Measurements from ENCODE around the gene ADAMTS13.

Gene ADAMTS13

GRCh38 chr9:133459476-133460404, 37.6 kb downstream of the ADAMTS13 start, which contains the start of gene CACFD1:
Gene CACFD1 (plus strand): TSS chr9:133459978. CDS start chr9:133460067, 89 bp downstream.
- Histone ChIP-seq H3K27ac (peak within 1 kb of the TSS; percentile 96 to 98), H3K4me3 (peak within 1 kb of the TSS; percentile 94)
- peak; percentile 96 for DNase-seq (ENCODE audit: low spot score)
- no peak for TF ChIP-seq CTCF (IDR thresholded peaks at IDR 0.05)

DNA sequence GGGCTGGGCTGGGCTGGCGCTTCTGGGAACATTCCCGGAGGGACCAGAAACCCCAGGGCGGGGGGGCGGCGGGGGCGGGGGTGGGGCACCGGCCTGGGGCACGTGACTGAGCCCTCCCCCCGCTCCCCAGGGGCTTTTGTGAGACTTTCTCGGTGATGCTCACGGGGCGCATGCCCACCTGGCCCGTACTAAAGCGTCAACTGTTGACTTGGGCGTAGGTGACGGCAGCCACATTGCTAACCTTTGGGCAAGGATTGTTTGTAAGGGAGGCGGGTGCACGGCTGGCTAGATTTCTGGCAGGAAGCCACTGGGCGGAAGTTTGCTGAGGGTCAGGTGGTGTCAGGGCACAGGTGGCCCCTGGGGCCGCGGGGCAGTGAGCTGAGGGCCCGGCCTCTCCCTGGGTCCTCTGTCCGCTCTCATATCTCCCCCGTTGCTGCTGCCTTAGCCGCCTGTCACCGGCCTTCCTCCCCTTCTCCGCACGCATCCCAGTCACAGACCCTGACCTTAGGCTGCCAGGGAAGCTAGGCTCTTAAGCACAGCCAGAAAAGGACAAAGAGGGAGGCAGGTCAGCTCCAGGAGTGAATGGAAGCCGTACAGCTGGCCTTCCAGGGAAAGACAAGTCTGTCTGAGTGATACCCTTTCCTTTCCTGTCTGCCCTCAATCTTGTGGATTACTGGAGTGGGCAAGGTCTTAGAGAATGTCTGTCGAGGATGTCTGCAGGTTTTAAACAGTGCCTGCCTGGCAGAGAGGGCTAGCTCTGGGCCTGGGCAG, 38.4 kb downstream of the ADAMTS13 start:
- Histone ChIP-seq H3K4me3 (peak overlapping the region; percentile 94), H3K27ac (peak overlapping the region; percentile 96 to 98)
- peak; percentile 84 for DNase-seq (ENCODE audit: low spot score)
- no peak for TF ChIP-seq CTCF (IDR thresholded peaks at IDR 0.05)

DNA sequence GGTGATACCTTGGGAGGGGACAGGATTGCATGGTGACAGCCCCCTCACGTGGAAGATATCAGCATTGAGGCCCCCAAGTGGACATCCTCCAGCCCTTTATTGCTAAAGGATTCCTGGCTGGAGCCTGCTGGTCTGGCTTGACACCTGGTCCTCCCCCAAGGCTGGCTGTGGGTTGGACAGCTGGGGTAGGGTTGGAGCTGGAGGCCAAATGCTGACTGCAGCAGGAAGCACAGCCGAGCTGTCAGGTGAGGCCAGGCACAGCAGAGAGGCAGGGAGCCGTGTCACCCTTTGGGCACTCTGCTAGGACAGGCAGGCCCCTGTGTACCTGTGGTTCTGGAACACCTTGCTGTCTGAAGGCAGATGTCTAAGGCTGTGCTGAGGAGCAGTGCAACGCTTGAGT, 39.8 kb downstream of the ADAMTS13 start:
- Histone ChIP-seq H3K4me3 (no peak overlapping the region), H3K27ac (no peak overlapping the region)
- TF ChIP-seq CTCF (IDR thresholded peaks at IDR 0.05) = no peak
- no peak for DNase-seq (ENCODE audit: low spot score)

GRCh38 chr9:133463234-133463863, 41.2 kb downstream of the ADAMTS13 start:
- no peak overlapping the region for H3K27ac ChIP-seq
- H3K4me3 ChIP-seq = no peak overlapping the region
- no peak for DNase-seq (ENCODE audit: low spot score)
- TF ChIP-seq CTCF (IDR thresholded peaks at IDR 0.05) = no peak

GRCh38 chr9:133463864-133464615, 41.9 kb downstream of the ADAMTS13 start:
- Histone ChIP-seq H3K4me3 (no peak overlapping the region), H3K27ac (no peak overlapping the region)
- no peak for DNase-seq (ENCODE audit: low spot score)
- TF ChIP-seq CTCF (IDR thresholded peaks at IDR 0.05) = no peak

DNA sequence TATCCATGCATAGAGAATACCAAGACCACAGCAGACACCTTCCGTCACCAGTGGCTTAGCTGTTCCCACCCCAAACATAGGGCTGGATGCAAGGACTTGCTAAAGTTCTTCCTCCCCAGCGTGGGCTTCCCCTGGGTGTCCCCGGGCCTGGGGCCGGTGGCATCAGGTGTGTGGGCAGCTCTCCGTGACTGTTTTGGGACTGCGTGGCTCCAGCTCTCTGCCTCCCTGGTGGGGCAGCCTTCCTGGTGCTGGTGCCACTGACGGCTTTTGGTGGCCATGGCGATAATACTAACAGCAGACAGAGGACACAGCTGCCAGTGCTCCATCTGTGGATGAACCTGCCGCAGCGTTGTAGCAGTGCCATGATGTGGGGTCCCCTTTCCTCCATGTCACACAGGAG, 42.5 kb downstream of the ADAMTS13 start:
- H3K27ac ChIP-seq = no peak overlapping the region
- no peak for DNase-seq (ENCODE audit: low spot score)
- no peak overlapping the region for H3K4me3 ChIP-seq

More for the DNA sequence above, 42.5 kb downstream of the ADAMTS13 start:
- TF ChIP-seq CTCF (IDR thresholded peaks at IDR 0.05) = no peak

All from coronary artery (tissue), 2 donors.